Right lobe of liver (tissue), 6 donors: ENCODE results near the gene FOXD3. TPM values are rescaled to one million over a fixed set of nuclear protein-coding genes. Genes with fewer than 3 reads are reported as not detected.
"Not testable (repeated sequence)": the region's sequence is repeated elsewhere in the genome, so short reads cannot be mapped to it uniquely, and the experiment has no call there.

ENCODE experiments used
- ATAC-seq, 4 donors: fragments of 200-7000 bp; cut with Tn5 transposase; one replicate each; pipeline ENCODE4 v1.9.1; 2020; ENCODE audit warnings: mild to moderate bottlenecking in 4 of 4, moderate library complexity in 4 of 4
- DNase-seq, 3 donors: peaks; one replicate each; pipeline ENCODE4 v3.0.0-alpha.2; 2020
- H3K27ac ChIP-seq, 3 donors: fragments of 200-600 bp; one replicate each; pipeline ENCODE4 v1.8.0; 2022
- H3K27me3 ChIP-seq, 2 donors: fragments of 200-600 bp; one replicate each; pipeline ENCODE4 v1.8.0; 2022
- H3K36me3 ChIP-seq, 4 donors: fragments of 200-600 bp; sonication (generic) in 1 of 4; one replicate each; pipeline versions ENCODE4 v1.5.1 to v1.8.0; 2017 to 2022; ENCODE audit warnings: control low read depth in 1 of 4
- H3K4me1 ChIP-seq, 4 donors: fragments of 200-600 bp; sonication (generic) in 1 of 4; one replicate each; pipeline versions ENCODE4 v1.5.1 to v1.8.0; 2017 to 2022; ENCODE audit warnings: control low read depth in 1 of 4
- H3K4me3 ChIP-seq, 3 donors: fragments of 200-600 bp; one replicate each; pipeline ENCODE4 v1.8.0; 2022
- H3K9me3 ChIP-seq, 4 donors: fragments of 200-600 bp; sonication (generic) in 1 of 4; one replicate each; pipeline versions ENCODE4 v1.5.1 to v1.8.0; 2017 to 2022; ENCODE audit warnings: control low read depth in 1 of 4
- CTCF ChIP-seq, 4 donors: fragments of 200-600 bp in 3 of 4; fragments of 450-650 bp in 1 of 4; IDR thresholded peaks; one replicate each; pipeline versions ENCODE4 v1.5.1 to v1.8.0; 2016 to 2022; ENCODE audit warnings: antibody characterized with exemption in 4 of 4, mild to moderate bottlenecking in 2 of 4
- POLR2A ChIP-seq: fragments of 450-650 bp; IDR thresholded peaks from one replicate; pipeline ENCODE4 v1.6.1; 2017; ENCODE audit warnings: antibody characterized with exemption, mild to moderate bottlenecking
- WGBS: methylation state at CpG from one replicate; pipeline ENCODE4 v1.1.6; 2018; ENCODE audit warnings: low coverage, low lambda C conversion rate; ENCODE audit not compliant: insufficient coverage; ENCODE audit errors: missing lambda C conversion rate; 5-methylcytosine and 5-hydroxymethylcytosine counted together
- intact Hi-C, 2 donors: fragments of 100-400 bp; cut with DNase I; formaldehyde crosslinking; loops; one replicate each; pipeline versions ENCODE4 v1.11.2 to v1.14.1; 2022
- total RNA-seq, 6 experiments: library from RNA; depleted of rRNA in 2 of 6; stranded (reverse); fragments of >200 nt in 2 of 6; fragmentation: NEBNext Ultra II Directional in 3 of 6; extraction: Animal tissue kit (Norgen Biotek cat#: 25700) in 3 of 6; gene quantifications; one replicate each; pipeline versions ENCODE4 v1.1.0 to v1.2.4, GENCODE V29; 2016 to 2023
- donor health status: DM: no; HTN: yes; CAD: no.
- donor health status: DM: no; HTN: no; CAD: no.
- donor health status: DM: no; HTN: no; CAD: no.
- donor health status: DM: no; HTN: yes; CAD: no.
- donor health status: DM: no; HTN: yes; CAD: no.

FOXD3 gene
- total RNA-seq, 6 experiments from 2014 or later: 0.12 TPM; not detected in 5

GRCh38 chr1:63350320-63350719 is 28.0 kb downstream of the FOXD3 start:
- TF ChIP-seq CTCF (IDR thresholded peaks at IDR 0.05) (no peak), POLR2A (no peak)
- WGBS: 92% methylated on average over 4 of the region's 5 CpGs
- intact Hi-C loops: no loop called here
- DNase-seq (no peak), ATAC-seq (no peak)
- Histone ChIP-seq H3K36me3 (no peaks in the 10 kb centered on the region), H3K27me3 (no peaks in the 10 kb centered on the region), H3K27ac (no peak overlapping the region), H3K9me3 (no peaks in the 10 kb centered on the region), H3K4me1 (no peaks in the 10 kb centered on the region), H3K4me3 (no peak overlapping the region)

- no peaks in the 10 kb centered on the region for H3K36me3 ChIP-seq
- ATAC-seq (no peak), DNase-seq (no peak)
- intact Hi-C loops: no loop called here
- no peaks in the 10 kb centered on the region for H3K27me3 ChIP-seq
- no peak overlapping the region for H3K27ac ChIP-seq
- H3K4me3 ChIP-seq: no peak overlapping the region
- H3K9me3 ChIP-seq: no peaks in the 10 kb centered on the region
- no peak for TF ChIP-seq CTCF (IDR thresholded peaks at IDR 0.05)
- no peak for TF ChIP-seq POLR2A
- WGBS: 62% methylated on average over 2 of the region's 2 CpGs
- no peaks in the 10 kb centered on the region for H3K4me1 ChIP-seq
These were observed 30.4 kb downstream of the FOXD3 start for GRCh38 chr1:63352736-63353135.

GRCh38 chr1:63356234-63356633 is 33.9 kb downstream of the FOXD3 start:
- WGBS: 62% methylated on average over 2 of the region's 2 CpGs
- ATAC-seq, intact Hi-C loops, H3K4me3 ChIP-seq, DNase-seq, H3K9me3 ChIP-seq, H3K27ac ChIP-seq, H3K4me1 ChIP-seq, H3K27me3 ChIP-seq, H3K36me3 ChIP-seq: not testable (repeated sequence)

- no peaks in the 10 kb centered on the region for H3K27me3 ChIP-seq
- H3K4me1 ChIP-seq: no peaks in the 10 kb centered on the region
- DNase-seq (no peak), ATAC-seq (no peak)
- 92% methylated on average over 4 of the region's 5 CpGs for WGBS
- no peaks in the 10 kb centered on the region for H3K36me3 ChIP-seq
- H3K9me3 ChIP-seq: no peaks in the 10 kb centered on the region
- H3K4me3 ChIP-seq: no peak overlapping the region
- intact Hi-C loops: no loop called here
- no peak overlapping the region for H3K27ac ChIP-seq
- TF ChIP-seq CTCF (IDR thresholded peaks at IDR 0.05): no peak
- TF ChIP-seq POLR2A: no peak
These were observed 37.2 kb downstream of the FOXD3 start for GRCh38 chr1:63359561-63359960.

- Histone ChIP-seq H3K36me3 (no peaks in the 10 kb centered on the region), H3K4me1 (no peaks in the 10 kb centered on the region)
- ATAC-seq: no peak
These were observed 39.7 kb downstream of the FOXD3 start for GRCh38 chr1:63362073-63362472.

More at GRCh38 chr1:63362073-63362472, 39.7 kb downstream of the FOXD3 start:
- H3K27ac ChIP-seq: no peak overlapping the region
- H3K4me3 ChIP-seq: no peak overlapping the region
- WGBS: 88% methylated on average over 1 of the region's 1 CpG
- intact Hi-C loops: no loop called here
- no peak for DNase-seq
- no peaks in the 10 kb centered on the region for H3K27me3 ChIP-seq
- no peaks in the 10 kb centered on the region for H3K9me3 ChIP-seq
- TF ChIP-seq CTCF (IDR thresholded peaks at IDR 0.05) (no peak), POLR2A (no peak)
